ENCODE results near the gene SMYD3.

The SMYD3 gene

DNA sequence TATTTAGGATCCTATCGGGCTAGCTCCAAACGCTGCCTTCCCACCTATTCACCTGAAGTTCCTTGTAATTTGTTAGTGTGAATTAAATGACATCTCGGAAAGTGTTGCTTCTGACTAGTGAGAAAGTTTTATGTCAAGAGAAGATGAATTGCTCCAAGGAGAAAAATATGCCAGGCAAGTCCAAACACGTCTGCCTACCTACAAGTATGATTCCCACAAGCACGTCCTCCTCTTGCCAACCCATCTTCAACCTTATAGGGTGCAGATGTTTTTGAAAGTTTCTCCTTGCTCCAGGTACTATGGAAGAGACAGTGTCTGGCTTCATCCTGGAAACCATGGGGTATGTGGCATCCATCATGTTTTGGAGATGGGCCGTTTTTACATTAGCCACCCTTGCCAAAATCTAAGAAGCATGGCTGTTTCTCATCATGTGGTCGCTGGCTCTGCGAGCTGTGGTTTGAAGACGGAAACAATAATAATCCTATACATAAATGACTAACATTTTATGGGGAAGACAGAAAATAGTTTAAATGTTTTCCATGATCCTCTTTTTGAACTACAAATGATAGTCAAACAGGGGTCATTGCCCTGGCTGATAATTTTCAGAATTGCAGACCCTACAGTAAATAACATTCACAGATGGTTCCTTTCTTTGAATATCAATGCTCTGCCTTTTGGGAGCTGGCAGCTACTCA lies 505.8 kb downstream of the SMYD3 start:
- Histone ChIP-seq H3K4me3 (ENCODE audit: low read depth in 1 of 2, low read length in 2 of 2) (no peak overlapping the region), H3K27ac (ENCODE audit: low read length) (no peak overlapping the region), H3K27me3 (ENCODE audit: low read depth, low read length) (no peaks in the 10 kb centered on the region), H3K36me3 (ENCODE audit: control insufficient read depth in 1 of 2, insufficient read depth in 2 of 2, low read length in 2 of 2) (no peaks in the 10 kb centered on the region), H3K4me1 (ENCODE audit: control insufficient read depth in 1 of 2, insufficient read depth in 2 of 2, low read length in 2 of 2) (peaks cover 0 to 11% of the 10 kb centered on the region in 2 donors), H3K9me3 (ENCODE audit: control insufficient read depth in 1 of 2, low read length in 2 of 2) (no peaks in the 10 kb centered on the region)

DNA sequence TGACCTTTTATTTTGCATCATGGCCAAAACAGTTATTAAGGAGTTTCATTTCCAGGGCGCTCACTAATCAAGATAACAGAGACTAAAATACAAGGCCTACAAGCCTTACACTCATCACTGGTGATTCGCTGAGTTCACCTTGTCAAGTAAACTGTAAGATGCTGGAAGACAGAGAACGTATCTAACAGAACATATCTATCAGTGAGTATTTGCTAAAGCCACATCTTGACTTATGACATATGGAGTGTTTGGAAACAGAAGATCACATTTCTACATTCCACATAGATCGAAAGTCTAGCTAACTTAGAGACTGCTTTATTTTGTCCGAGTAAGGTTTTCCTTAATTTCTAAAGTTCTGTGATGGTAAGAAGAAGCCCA lies 506.5 kb downstream of the SMYD3 start:
- Histone ChIP-seq H3K36me3 (ENCODE audit: control insufficient read depth in 1 of 2, insufficient read depth in 2 of 2, low read length in 2 of 2) (no peaks in the 10 kb centered on the region), H3K27me3 (ENCODE audit: low read depth, low read length) (no peaks in the 10 kb centered on the region), H3K4me1 (ENCODE audit: control insufficient read depth in 1 of 2, insufficient read depth in 2 of 2, low read length in 2 of 2) (peaks cover 0 to 11% of the 10 kb centered on the region in 2 donors), H3K4me3 (ENCODE audit: low read depth in 1 of 2, low read length in 2 of 2) (no peak overlapping the region), H3K9me3 (ENCODE audit: control insufficient read depth in 1 of 2, low read length in 2 of 2) (no peaks in the 10 kb centered on the region), H3K27ac (ENCODE audit: low read length) (no peak overlapping the region)

DNA sequence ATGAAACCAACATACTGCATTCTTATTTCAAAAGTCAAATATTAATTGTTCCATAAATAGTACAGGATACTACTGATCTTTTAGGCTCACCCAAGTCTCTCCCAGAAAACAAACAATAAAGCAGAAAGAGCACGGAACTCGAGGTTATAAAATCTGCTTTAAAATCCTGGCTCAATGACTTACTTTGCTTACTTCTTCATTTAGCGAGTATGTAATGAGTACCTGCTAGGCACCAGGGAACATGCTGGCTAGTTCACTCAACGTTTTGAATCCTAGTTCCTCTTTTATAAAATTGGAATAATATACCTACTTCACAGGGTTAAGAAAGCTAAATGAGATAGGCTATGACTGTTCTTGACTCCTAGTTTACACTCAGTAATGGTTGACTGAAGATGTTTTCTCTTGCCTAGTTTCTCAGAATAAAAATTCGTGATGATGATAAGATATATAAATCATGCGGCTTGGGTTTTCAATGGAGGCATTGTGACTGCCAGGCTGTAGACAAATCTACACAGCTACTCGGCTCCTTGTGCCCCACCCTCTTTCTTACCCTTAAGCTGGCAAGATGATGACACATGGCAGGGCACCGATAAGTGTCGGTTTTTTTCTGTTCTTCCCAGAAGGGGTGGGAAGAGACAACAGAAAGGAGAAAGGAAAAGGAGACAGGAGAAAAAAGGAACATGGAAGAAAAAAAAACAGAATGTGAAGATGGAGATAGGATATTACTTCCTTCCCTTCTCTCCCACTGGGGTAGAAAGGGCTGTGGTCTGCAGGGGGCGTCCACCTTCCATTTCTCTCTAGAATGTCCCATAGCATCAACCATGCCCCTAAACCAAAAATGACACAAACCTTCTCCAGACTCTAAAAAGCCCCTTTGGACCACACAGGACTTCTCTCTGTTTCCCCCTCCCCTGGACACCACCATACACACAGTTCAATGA lies 507.1 kb downstream of the SMYD3 start:
- H3K4me1 ChIP-seq (ENCODE audit: control insufficient read depth in 1 of 2, insufficient read depth in 2 of 2, low read length in 2 of 2), result peaks cover 0 to 9% of the 10 kb centered on the region in 2 donors
- H3K36me3 ChIP-seq (ENCODE audit: control insufficient read depth in 1 of 2, insufficient read depth in 2 of 2, low read length in 2 of 2), result no peaks in the 10 kb centered on the region
- no peak overlapping the region for H3K27ac ChIP-seq (ENCODE audit: low read length)
- H3K9me3 ChIP-seq (ENCODE audit: control insufficient read depth in 1 of 2, low read length in 2 of 2), result no peaks in the 10 kb centered on the region
- no peaks in the 10 kb centered on the region for H3K27me3 ChIP-seq (ENCODE audit: low read depth, low read length)
- no peak overlapping the region for H3K4me3 ChIP-seq (ENCODE audit: low read depth in 1 of 2, low read length in 2 of 2)

DNA sequence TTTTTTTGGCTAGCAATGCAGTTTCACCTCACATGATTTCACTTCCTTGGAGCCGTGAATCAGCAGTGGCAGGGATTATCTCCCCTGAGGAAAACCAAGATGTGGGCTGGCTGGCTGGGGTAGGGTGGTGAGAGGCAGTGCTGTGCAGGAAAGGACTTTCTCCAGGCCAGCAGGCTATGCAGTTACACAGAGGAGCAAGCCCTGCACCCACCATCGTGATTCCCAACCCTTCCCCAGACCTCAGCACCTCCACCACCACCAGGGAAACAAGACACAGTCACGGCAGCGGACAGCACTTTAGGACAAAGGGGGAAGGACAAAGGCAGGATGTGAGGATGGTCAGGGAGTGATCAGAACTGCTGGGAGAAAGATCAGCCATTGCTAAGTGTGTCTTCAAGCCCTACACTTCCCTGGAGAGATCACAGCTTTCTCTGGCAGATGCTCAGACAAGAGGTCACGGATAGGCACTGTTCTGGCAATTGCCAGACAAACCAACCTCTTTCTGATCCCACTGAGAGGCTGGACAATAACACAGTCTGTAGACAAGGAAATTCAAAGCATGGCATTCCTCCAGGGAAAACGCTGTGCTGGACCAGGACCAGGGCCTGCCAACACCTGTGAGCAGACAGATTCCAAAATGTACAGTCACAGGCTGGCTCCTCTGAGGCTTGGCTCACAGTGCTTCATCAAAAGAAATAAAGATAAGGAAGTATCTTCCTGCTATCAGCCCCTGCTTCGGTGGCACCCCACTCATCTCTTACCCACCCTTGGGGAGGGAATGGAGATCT lies 509.4 kb downstream of the SMYD3 start:
- Histone ChIP-seq H3K9me3 (ENCODE audit: control insufficient read depth in 1 of 2, low read length in 2 of 2) (no peaks in the 10 kb centered on the region), H3K36me3 (ENCODE audit: control insufficient read depth in 1 of 2, insufficient read depth in 2 of 2, low read length in 2 of 2) (no peaks in the 10 kb centered on the region), H3K4me1 (ENCODE audit: control insufficient read depth in 1 of 2, insufficient read depth in 2 of 2, low read length in 2 of 2) (no peaks in the 10 kb centered on the region), H3K4me3 (ENCODE audit: low read depth in 1 of 2, low read length in 2 of 2) (no peak overlapping the region), H3K27ac (ENCODE audit: low read length) (no peak overlapping the region), H3K27me3 (ENCODE audit: low read depth, low read length) (no peaks in the 10 kb centered on the region)

DNA sequence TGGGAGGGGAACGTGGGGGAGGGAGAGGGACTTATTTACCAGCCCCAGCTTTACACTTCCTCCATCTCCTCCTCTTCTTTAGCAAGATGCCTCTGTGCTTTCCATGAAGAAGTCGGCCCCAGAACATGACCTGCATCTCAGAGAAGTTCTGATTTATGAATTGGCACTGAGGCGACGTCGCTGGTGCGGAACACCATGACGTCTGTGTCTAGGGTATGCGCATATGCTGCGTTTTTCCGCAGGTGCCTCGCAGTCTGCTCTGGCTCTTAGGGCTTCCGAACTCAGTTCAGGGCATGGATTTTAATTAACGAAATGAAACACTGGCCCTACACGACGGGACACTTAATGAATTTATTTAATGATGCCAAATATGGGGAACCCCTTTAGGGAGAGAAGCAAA lies 510.3 kb downstream of the SMYD3 start:
- no peaks in the 10 kb centered on the region for H3K9me3 ChIP-seq (ENCODE audit: control insufficient read depth in 1 of 2, low read length in 2 of 2)
- no peak overlapping the region for H3K27ac ChIP-seq (ENCODE audit: low read length)
- no peaks in the 10 kb centered on the region for H3K36me3 ChIP-seq (ENCODE audit: control insufficient read depth in 1 of 2, insufficient read depth in 2 of 2, low read length in 2 of 2)
- no peaks in the 10 kb centered on the region for H3K27me3 ChIP-seq (ENCODE audit: low read depth, low read length)
- H3K4me1 ChIP-seq (ENCODE audit: control insufficient read depth in 1 of 2, insufficient read depth in 2 of 2, low read length in 2 of 2), result no peaks in the 10 kb centered on the region
- H3K4me3 ChIP-seq (ENCODE audit: low read depth in 1 of 2, low read length in 2 of 2), result no peak overlapping the region

DNA sequence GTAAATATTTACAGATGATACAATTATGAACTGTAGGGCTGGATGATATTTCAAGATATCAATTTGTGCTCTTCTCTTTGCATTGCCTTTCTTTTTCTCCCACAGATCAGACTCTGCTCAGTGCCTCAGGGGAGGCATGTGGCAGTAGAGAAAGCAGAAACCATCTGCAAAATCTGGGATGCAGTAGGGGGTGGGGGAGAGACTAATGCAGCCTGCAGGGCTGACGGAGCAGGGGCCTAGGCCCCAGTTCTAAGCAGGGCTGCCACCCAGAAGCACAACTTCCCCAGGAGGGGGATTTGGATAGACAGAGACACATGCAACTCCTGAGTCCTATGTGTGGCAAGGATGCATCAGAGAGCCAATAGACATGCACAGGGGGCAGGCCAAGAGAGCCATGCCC lies 511.6 kb downstream of the SMYD3 start:
- H3K4me3 ChIP-seq (ENCODE audit: low read depth in 1 of 2, low read length in 2 of 2), result no peak overlapping the region
- H3K27ac ChIP-seq (ENCODE audit: low read length), result no peak overlapping the region
- H3K36me3 ChIP-seq (ENCODE audit: control insufficient read depth in 1 of 2, insufficient read depth in 2 of 2, low read length in 2 of 2), result no peaks in the 10 kb centered on the region
- no peaks in the 10 kb centered on the region for H3K27me3 ChIP-seq (ENCODE audit: low read depth, low read length)
- no peaks in the 10 kb centered on the region for H3K4me1 ChIP-seq (ENCODE audit: control insufficient read depth in 1 of 2, insufficient read depth in 2 of 2, low read length in 2 of 2)
- no peaks in the 10 kb centered on the region for H3K9me3 ChIP-seq (ENCODE audit: control insufficient read depth in 1 of 2, low read length in 2 of 2)

DNA sequence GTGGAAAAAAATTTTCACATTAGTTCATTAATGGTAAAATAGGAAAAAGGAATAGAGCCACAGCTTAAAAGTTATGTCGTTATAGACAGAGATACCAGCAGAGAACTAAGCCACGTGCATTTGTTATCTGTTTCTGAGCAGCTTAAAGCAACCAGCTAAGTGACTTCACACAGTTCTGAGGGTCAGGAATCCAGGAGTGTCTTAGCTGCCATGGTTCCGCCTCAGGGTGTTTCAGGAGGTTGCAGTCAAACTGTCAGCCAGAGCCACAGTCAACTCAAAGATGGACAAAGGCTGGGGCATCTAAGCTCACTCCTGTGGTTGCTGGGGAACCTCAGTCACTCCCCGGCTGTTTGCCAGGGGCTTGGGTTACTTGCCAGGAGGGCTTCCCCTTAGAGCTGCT lies 515.8 kb downstream of the SMYD3 start:
- no peaks in the 10 kb centered on the region for H3K36me3 ChIP-seq (ENCODE audit: control insufficient read depth in 1 of 2, insufficient read depth in 2 of 2, low read length in 2 of 2)
- H3K4me1 ChIP-seq (ENCODE audit: control insufficient read depth in 1 of 2, insufficient read depth in 2 of 2, low read length in 2 of 2), result no peaks in the 10 kb centered on the region
- H3K27ac ChIP-seq (ENCODE audit: low read length), result no peak overlapping the region
- H3K27me3 ChIP-seq (ENCODE audit: low read depth, low read length), result no peaks in the 10 kb centered on the region
- H3K9me3 ChIP-seq (ENCODE audit: control insufficient read depth in 1 of 2, low read length in 2 of 2), result no peaks in the 10 kb centered on the region
- no peak overlapping the region for H3K4me3 ChIP-seq (ENCODE audit: low read depth in 1 of 2, low read length in 2 of 2)

DNA sequence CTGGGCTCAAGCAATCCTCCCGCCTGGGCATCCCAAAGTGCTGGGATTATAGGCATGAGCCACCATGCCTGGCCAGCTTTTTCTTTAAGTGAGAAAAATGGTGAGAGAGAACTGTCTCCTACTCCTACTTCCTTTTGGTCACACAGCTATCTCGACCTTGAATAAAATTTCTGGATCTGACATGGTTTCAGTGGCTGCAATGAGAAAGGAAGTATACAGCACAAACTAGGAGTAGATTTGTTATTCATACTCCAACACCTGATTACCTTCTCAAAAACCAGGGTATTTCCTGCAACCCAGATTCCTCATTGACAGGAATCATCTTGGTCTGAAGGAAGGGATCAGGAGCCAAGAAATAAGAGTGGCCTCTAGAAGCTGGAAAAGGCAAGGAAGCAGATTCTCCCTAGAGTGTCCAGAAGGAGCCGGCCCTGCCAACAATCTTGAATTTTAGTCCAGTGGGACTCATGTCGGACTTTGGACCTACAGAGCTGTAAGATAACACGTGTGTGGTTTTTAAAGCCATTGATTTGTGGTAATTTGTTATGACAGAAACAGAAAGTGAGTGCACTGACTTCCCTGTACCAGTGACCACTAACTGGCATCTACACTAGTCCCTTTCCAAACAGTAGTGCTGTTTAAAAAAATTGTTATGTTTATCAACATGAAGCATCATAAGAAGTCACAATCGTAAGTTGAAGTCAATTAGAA lies 516.6 kb downstream of the SMYD3 start:
- H3K9me3 ChIP-seq (ENCODE audit: control insufficient read depth in 1 of 2, low read length in 2 of 2), result no peaks in the 10 kb centered on the region
- H3K4me3 ChIP-seq (ENCODE audit: low read depth in 1 of 2, low read length in 2 of 2), result no peak overlapping the region
- no peak overlapping the region for H3K27ac ChIP-seq (ENCODE audit: low read length)
- H3K36me3 ChIP-seq (ENCODE audit: control insufficient read depth in 1 of 2, insufficient read depth in 2 of 2, low read length in 2 of 2), result no peaks in the 10 kb centered on the region
- no peaks in the 10 kb centered on the region for H3K4me1 ChIP-seq (ENCODE audit: control insufficient read depth in 1 of 2, insufficient read depth in 2 of 2, low read length in 2 of 2)
- H3K27me3 ChIP-seq (ENCODE audit: low read depth, low read length), result no peaks in the 10 kb centered on the region

DNA sequence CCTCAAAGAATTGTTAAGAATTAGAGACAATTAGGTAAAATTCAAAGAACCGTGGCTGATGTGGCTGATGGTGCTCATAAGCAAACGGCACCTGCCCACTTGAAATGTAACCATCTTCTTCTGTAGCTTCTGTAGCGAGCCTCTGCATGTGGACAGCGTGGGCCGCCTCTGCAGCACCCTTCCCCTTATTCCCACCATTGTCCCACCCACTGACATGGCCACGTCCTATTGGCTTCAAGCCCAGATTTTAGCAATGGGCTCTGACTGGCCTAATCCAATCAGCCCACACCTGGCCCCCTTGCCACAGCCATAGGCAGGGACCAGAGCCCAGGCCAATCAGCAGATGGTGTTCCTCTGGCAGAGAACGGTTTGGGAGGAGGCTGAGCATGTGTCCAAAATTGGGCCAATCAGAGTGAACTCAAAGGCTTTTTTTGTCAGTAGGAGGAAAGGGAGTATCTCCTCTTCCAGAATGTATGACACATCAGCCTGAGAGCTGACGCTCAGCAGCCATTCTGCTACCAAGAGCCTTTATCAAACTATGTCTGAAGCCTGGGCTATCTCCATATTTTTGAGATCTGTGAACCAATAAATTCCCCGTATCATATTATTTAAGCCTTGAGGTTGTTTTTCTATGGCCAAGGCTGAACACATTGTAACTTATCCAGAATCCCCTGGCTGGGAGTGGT lies 518.5 kb downstream of the SMYD3 start:
- Histone ChIP-seq H3K27ac (ENCODE audit: low read length) (no peak overlapping the region), H3K9me3 (ENCODE audit: control insufficient read depth in 1 of 2, low read length in 2 of 2) (no peaks in the 10 kb centered on the region), H3K4me1 (ENCODE audit: control insufficient read depth in 1 of 2, insufficient read depth in 2 of 2, low read length in 2 of 2) (no peaks in the 10 kb centered on the region), H3K4me3 (ENCODE audit: low read depth in 1 of 2, low read length in 2 of 2) (no peak overlapping the region), H3K36me3 (ENCODE audit: control insufficient read depth in 1 of 2, insufficient read depth in 2 of 2, low read length in 2 of 2) (no peaks in the 10 kb centered on the region), H3K27me3 (ENCODE audit: low read depth, low read length) (no peaks in the 10 kb centered on the region)

DNA sequence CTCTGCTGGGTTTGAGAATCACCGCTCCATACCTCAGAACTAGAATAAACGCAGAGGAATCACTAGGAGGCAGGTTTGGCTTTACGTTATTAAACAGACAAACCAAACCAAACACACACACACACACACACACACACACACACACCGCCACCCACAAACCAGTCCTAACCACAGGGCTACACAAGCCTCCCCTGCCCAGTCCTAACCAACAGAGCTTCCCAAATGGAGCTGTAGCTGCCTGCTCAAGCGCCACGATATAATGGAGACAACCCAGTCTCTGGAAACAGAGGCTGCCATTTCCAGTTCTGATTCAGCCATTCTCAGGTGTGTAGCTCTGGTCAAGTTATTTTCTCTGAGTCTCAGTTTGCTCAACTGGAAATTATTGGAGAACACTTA lies 519.1 kb downstream of the SMYD3 start:
- Histone ChIP-seq H3K4me1 (ENCODE audit: control insufficient read depth in 1 of 2, insufficient read depth in 2 of 2, low read length in 2 of 2) (no peaks in the 10 kb centered on the region), H3K36me3 (ENCODE audit: control insufficient read depth in 1 of 2, insufficient read depth in 2 of 2, low read length in 2 of 2) (no peaks in the 10 kb centered on the region), H3K9me3 (ENCODE audit: control insufficient read depth in 1 of 2, low read length in 2 of 2) (no peaks in the 10 kb centered on the region), H3K27ac (ENCODE audit: low read length) (no peak overlapping the region), H3K4me3 (ENCODE audit: low read depth in 1 of 2, low read length in 2 of 2) (no peak overlapping the region), H3K27me3 (ENCODE audit: low read depth, low read length) (no peaks in the 10 kb centered on the region)

Measured in muscle layer of duodenum (tissue), 2 donors.